H1 (cell line): Measurements from ENCODE around the gene CDH22. TPM values are rescaled to one million over a fixed set of nuclear protein-coding genes. Genes with fewer than 3 reads are reported as not detected.

Experiments used
- BACH1 ChIP-seq: IDR thresholded peaks from 2 replicates; pipeline ENCODE4 v1.6.1; 2012; ENCODE audit warnings: low read length, improper control_type of control experiment
- BRCA1 ChIP-seq: IDR thresholded peaks from 2 replicates; pipeline ENCODE4 v1.6.1; 2012; ENCODE audit warnings: low read depth, low read length, improper control_type of control experiment
- CHD7 ChIP-seq: fragments of 300-600 bp; sonication (generic); IDR thresholded peaks from 2 replicates; pipeline ENCODE4 v1.7.1; 2012; ENCODE audit warnings: low read length, moderate library complexity, mild to moderate bottlenecking, inconsistent platforms; ENCODE audit not compliant: insufficient replicate concordance
- CREB1 ChIP-seq: IDR thresholded peaks from 2 replicates; pipeline ENCODE4 v1.6.1; 2012; ENCODE audit warnings: inconsistent platforms
- PHF8 ChIP-seq: fragments of 200-600 bp; sonication (generic); conservative IDR thresholded peaks from 2 replicates; pipeline ENCODE4 v1.7.1; 2012; ENCODE audit warnings: low read depth, mild to moderate bottlenecking, inconsistent platforms, low read length, moderate library complexity
- SAP30 ChIP-seq: fragments of 300-600 bp; sonication (generic); IDR thresholded peaks from 2 replicates; pipeline ENCODE4 v1.7.1; 2012; ENCODE audit warnings: low read length, moderate library complexity, mild to moderate bottlenecking, inconsistent platforms; ENCODE audit not compliant: insufficient read depth, insufficient replicate concordance
- SP2 ChIP-seq: IDR thresholded peaks from 2 replicates; pipeline ENCODE4 v1.6.1; 2012; ENCODE audit warnings: mild to moderate bottlenecking, low read length, inconsistent platforms
- TAF7 ChIP-seq: optimal IDR thresholded peaks from 2 replicates; pipeline ENCODE3; 2011; ENCODE audit warnings: low read depth, mild to moderate bottlenecking, inconsistent platforms, low read length, moderate library complexity, borderline replicate concordance
- polyA plus RNA-seq, 7 experiments: library from polyadenylated mRNA; depleted of rRNA in 3 of 7; stranded (reverse) in 5 of 7; unstranded in 2 of 7; fragments of >200 nt in 5 of 7; fragments of 200-250 nt in 2 of 7; gene quantifications; 1 replicate in 5 of 7; 2 replicates in 1 of 7; 4 replicates in 1 of 7; pipeline versions ENCODE4 v1.2.1 to v1.2.3, GENCODE V29; 2011 to 2013; ENCODE audit warnings: missing spikeins in 2 of 7, mixed read lengths in 2 of 7
- total RNA-seq: library from RNA; stranded (reverse); fragmentation: NEBNext Ultra II Directional; extraction: Animal tissue kit (Norgen Biotek cat#: 25700); gene quantifications from 2 replicates; pipeline ENCODE4 v1.2.1, GENCODE V29; 2021

CDH22 gene
- total and polyA plus RNA-seq, 2 of the 8 experiments (the other 6 are each of a cell fraction or from before 2014, with no cell fraction given) = 0.35 to 0.39 TPM

- TF ChIP-seq CHD7 = no peak
- no peak for TF ChIP-seq SP2
- TF ChIP-seq PHF8 = no peak
- TF ChIP-seq BACH1 = no peak
- TF ChIP-seq CREB1 = no peak
- no peak for TF ChIP-seq TAF7
- no peak for TF ChIP-seq SAP30
- no peak for TF ChIP-seq BRCA1
Measured at GRCh38 chr20:46317685-46318177, 9.4 kb upstream of the CDH22 start (continued).
